ENCODE measurements around the gene CLDN11.

The CLDN11 gene

GRCh38 chr3:170473358-170473757, 54.7 kb downstream of the CLDN11 start:
- DNase-seq, result peak; percentile 80

DNA sequence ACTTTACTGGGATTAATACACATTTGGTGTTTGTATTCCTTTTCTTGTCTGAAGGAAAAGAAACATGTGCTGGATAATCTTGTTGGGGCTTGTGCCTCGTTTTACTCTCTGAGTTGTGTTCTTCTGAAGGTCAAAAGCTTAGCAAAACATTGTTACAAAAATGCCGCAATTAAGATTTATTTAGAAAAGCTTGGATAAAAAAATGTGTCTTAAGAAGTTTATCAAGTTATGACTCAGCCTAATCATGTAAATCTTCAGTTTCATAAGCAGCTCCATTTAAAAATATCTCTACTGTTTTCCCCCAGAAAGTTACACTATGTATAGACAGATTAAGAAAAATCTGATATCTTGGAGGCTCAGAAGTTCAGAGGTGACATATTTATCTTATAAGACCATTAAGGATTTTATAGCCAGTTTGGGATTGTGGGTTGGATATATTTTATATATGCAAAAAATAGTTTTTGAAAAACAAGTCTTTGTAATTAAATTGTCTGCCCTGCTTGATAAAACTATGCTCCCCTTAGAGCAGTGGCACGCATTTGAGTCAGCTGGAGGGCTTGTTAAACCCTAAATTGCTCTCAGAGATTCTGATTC, 56.5 kb downstream of the CLDN11 start:
- peak; percentile 14 for DNase-seq

DNA sequence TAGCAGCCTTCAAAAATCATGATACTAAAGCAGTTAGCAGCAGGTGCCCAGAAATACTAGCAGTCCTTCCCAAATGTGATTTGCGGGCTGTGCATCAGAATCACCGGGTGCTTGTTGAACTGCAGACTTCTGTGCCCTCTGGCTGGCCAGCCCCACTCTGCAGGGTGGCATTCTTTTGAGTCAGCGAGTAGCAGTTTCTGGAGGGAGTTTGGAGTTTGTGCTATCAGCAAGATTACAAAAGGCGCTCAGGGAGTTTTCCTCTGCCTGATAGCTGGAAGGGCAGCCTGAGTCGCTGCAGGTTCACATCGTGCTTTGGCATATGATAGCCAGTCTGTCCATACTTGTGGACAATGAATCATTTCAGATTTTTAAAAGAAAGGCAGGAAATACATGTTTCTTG, 57.6 kb downstream of the CLDN11 start:
- peak; percentile 67 for DNase-seq

DNA sequence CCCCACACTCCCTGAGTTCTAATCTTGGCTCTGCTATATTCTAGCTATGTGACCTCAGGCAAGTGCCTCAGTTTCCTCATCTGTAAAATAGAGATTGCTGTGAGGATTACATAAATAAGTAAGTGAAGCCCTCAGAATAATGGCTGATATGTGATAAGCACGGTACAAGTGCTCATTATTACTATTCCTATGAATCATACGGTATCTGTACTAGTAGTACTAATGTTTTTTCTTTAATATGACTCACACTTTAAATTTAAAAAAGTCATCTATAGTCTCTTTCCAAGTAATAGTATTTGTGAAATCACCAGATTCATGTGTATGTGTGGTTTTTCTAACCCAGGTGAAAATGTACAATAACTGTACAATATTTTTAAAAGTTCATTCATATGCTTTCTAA, 58.7 kb downstream of the CLDN11 start:
- no peak for DNase-seq

DNA sequence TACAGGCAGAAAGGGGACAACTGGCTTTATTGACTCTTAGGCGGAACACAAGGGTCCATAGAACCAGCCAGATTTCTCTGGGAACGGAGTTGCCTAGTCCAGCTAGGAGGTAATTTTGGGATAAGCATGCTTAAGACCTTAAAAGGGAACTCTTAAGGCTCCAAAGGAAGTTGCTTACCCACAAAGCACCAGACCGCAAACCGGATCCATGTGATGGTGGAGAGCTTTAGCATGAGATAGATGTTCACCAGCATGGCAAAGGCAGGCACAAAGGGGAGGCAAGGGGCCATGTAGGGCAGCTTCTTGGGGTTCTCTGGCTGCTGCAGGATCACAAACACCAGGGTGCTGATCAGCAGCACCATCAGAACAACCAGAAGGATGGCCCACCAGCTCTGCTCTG, 61.4 kb downstream of the CLDN11 start:
- DNase-seq, result no peak

DNA sequence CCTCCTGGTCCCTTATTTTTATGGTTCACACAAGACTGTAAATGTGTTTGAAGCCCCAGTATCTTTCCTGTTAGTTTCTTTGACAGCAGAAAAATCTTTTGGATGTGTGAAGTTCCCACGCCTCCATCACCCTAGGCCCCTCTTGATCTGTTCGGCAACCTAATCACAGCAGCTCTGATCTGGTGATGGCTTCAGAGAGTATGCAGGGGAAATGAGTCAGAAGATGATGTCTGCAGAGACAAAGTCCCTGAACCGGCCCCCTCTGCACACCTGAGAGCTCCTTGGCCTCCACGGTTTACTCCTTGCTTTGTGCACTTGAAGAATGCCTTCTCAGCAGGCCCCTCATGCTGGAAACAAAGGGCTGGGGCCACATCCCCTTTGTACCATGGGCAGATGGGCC, 63.5 kb downstream of the CLDN11 start:
- no peak for DNase-seq

DNA sequence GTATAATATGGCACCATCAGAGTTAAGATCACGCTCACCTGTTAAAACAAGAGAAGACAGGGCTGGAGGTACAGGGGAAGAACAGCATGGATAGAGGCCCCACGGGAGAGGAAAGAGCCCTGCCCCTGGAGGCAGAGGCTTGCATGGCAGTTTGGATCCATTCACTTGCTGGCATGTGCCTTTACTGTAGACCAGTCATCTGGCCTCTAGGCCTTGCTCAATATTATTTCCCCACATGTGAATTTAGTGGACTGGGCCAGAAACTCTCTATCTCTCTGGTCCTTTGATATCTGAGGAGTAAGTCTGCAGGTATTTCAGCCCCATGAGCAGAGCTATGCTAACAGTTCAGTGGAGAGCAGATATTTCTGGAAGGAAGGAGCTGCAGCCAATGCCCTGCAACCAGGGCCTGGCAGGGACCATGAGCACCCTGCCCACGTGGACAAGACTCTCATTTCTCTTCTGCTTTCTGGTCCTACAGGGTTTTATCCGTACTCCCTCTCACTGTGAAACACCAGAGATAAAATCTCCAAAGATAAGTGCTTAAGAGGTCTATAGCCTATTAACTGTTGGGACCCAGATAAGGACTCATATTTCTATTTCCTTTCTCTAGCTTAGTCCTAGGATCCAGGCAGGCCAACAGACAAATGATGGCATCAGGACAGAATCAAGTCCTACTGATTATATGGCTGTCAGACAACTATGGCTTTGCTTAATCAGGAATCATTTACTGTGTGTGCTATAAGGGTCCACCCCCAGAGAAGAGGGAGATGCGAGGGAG, 65.0 kb downstream of the CLDN11 start:
- peak; percentile 20 for DNase-seq

Data from NCI-H69 (cell line).